Prostate gland (tissue), 2 donors: Measurements from ENCODE around the gene RBKS.
"Not testable (repeated sequence)": the region's sequence is repeated elsewhere in the genome, so short reads cannot be mapped to it uniquely, and the experiment has no call there.

ENCODE experiments used
- CTCF ChIP-seq, 4 experiments: fragments of 200-600 bp in 2 of 4; fragments of 450-650 bp in 2 of 4; sonication (generic) in 2 of 4; IDR thresholded peaks; 1 replicate in 3 of 4; 2 replicates in 1 of 4; pipeline ENCODE4 v1.5.1; 2016 to 2019; ENCODE audit warnings: antibody characterized with exemption in 4 of 4, mild to moderate bottlenecking in 2 of 4, moderate library complexity in 2 of 4
- POLR2AphosphoS5 ChIP-seq: sonication (generic); formaldehyde crosslinking; IDR thresholded peaks from one replicate; pipeline ENCODE4 v1.6.1; 2017; ENCODE audit warnings: antibody characterized with exemption

- not testable (repeated sequence) for TF ChIP-seq CTCF (IDR thresholded peaks at IDR 0.05); POLR2AphosphoS5
These were observed 125.7 kb downstream of the RBKS start for GRCh38 chr2:27764526-27764925.
